Erythroblast (primary cell): ENCODE measurements around the gene ADM2.

Experiments used
- GATA1 ChIP-seq: IDR thresholded peaks from 2 replicates; pipeline ENCODE4 v1.6.1; 2011; ENCODE audit warnings: low read depth, mild to moderate bottlenecking, control low read depth, low read length, moderate library complexity
- POLR2A ChIP-seq: IDR thresholded peaks from 2 replicates; pipeline ENCODE4 v1.6.1; 2011; ENCODE audit warnings: mild to moderate bottlenecking, low read length

DNA sequence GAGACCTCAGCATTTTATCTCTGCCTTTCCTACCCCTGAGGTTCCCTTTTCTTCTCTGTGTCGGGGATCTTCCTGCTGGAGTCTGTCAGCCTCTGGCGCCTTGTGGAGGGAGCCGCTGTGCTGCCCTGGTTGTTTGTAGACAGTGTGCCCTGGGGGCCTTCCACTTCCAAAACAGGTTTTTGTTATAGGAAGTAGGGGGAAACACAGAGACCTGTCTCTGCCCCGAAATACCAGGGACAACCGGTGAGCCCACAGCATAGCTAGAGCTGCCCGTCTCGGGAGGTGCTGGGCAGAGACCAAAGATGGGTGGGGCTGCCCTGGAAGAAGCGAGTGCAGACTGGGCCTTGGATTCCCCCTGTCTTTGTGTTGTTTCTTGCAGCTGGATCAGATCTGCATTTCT is 34.7 kb downstream of the ADM2 start:
- TF ChIP-seq POLR2A = no peak
- TF ChIP-seq GATA1 = no peak
